ENCODE results near the gene APAF1. TPM values are rescaled to one million over a fixed set of nuclear protein-coding genes. Genes with fewer than 3 reads are reported as not detected.

APAF1 gene
- total RNA-seq, 1 donor from 2014 or later, result 13.9 TPM

DNA sequence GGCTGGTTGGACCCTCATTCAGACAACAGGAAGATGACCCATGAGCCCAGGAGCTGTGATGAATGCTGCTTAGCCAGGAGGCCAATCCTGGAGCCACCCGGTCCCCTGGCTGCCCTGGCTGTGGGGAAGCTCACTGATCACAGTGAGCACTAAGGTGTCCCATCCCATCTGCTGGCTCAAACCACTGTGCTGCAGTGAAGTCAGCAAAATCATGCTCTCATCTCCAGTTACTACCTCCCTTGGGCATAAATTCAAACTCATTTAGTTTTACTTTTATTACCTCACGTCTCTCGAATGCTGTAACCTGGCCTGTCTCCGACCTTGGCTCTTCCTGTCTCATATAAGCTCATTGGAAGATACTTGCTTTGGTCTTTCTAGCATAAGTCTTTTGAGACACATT lies 112.4 kb downstream of the APAF1 start:
- TF ChIP-seq, protein P1, sequence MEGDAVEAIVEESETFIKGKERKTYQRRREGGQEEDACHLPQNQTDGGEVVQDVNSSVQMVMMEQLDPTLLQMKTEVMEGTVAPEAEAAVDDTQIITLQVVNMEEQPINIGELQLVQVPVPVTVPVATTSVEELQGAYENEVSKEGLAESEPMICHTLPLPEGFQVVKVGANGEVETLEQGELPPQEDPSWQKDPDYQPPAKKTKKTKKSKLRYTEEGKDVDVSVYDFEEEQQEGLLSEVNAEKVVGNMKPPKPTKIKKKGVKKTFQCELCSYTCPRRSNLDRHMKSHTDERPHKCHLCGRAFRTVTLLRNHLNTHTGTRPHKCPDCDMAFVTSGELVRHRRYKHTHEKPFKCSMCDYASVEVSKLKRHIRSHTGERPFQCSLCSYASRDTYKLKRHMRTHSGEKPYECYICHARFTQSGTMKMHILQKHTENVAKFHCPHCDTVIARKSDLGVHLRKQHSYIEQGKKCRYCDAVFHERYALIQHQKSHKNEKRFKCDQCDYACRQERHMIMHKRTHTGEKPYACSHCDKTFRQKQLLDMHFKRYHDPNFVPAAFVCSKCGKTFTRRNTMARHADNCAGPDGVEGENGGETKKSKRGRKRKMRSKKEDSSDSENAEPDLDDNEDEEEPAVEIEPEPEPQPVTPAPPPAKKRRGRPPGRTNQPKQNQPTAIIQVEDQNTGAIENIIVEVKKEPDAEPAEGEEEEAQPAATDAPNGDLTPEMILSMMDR (conservative IDR thresholded peaks at IDR 0.05; ENCODE audit: low read depth, low read length), result no peak
- H3K4me3 ChIP-seq (ENCODE audit: low read depth, low read length), result no peak overlapping the region
- no peak for DNase-seq (ENCODE audit: low read depth)

DNA sequence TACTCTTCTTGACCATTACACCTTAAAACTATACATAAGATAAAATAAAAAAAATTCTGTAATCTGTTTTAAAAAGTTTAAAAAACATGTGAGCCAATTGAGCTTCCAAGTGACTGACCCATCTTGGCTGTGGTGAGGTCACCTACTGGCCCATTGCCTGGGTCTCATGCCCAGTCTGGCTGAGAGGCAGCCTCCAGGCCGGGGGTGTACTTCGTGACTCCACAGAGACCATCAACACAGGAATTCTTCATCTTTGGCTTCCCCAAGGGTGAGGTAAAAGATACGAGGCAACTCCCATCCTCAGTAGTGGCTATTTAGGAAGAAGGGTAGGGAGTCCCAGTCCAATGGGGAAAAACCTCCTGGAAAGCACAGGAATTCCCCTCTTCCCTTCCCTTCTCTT lies 113.2 kb downstream of the APAF1 start:
- TF ChIP-seq, protein P1 (conservative IDR thresholded peaks at IDR 0.05; ENCODE audit: low read depth, low read length), result no peak
- no peak for DNase-seq (ENCODE audit: low read depth)
- H3K4me3 ChIP-seq (ENCODE audit: low read depth, low read length), result no peak overlapping the region

DNA sequence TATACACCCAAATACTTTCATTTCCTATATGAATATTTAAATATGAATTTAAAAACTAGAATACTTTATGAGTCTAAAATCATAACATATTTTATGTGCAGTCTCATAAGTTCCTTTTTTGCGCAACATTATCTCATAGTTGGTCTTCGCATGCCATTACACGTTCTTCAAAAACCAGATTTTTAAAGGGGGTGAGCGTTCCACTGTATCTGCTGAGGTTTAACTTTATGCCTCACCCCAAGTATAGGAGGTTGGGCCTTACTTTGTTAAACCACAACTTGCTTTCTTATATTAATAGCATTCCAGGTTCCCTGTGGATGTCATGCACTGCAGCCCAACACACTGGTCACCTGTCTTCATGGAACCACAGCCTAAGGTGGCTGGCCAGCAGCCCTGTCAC lies 118.6 kb downstream of the APAF1 start:
- H3K4me3 ChIP-seq (ENCODE audit: low read depth, low read length), result no peak overlapping the region
- TF ChIP-seq, protein P1 (conservative IDR thresholded peaks at IDR 0.05; ENCODE audit: low read depth, low read length), result no peak
- DNase-seq (ENCODE audit: low read depth), result no peak

DNA sequence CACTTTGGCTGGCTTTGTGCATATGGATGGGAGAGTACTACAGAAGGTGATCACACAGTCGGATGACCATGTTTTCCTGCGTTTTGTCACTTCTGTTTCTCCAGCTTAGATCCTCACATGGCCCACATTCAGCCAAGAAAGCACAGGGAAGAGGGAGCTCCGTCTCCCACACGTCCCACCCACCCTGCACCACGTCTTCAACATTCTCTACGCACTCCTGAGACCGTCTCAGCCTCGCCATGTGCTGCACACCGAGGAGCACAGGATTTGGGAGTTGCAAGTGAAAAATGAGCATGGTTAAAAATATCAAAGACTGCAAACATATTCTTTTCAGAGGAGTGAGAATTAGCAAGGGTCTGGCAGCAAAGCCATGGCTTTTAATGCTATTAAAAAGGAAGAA lies 122.2 kb downstream of the APAF1 start:
- DNase-seq (ENCODE audit: low read depth), result no peak
- TF ChIP-seq, protein P1 (conservative IDR thresholded peaks at IDR 0.05; ENCODE audit: low read depth, low read length), result no peak
- no peak overlapping the region for H3K4me3 ChIP-seq (ENCODE audit: low read depth, low read length)

DNA sequence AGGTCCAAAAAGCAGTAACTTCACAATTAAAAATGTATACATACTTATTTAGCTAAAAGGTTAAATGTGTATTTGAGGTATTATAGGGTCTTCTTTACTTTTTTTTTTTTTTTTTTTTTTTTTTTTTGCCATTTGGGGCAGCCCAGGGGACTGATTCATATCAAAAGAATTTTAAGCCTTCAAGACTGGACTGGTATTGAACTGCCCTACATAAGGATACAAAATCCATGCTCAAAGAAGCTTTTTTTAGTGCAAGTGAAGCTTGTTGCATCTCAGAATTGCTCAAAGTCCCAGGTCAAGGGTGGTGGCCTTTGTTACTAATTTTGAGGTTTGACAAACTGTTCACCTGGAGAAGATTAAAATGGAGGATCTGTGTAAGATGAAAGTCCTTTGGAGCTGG lies 124.0 kb downstream of the APAF1 start:
- TF ChIP-seq, protein P1 (conservative IDR thresholded peaks at IDR 0.05; ENCODE audit: low read depth, low read length), result no peak
- H3K4me3 ChIP-seq (ENCODE audit: low read depth, low read length), result no peak overlapping the region
- DNase-seq (ENCODE audit: low read depth), result no peak

DNA sequence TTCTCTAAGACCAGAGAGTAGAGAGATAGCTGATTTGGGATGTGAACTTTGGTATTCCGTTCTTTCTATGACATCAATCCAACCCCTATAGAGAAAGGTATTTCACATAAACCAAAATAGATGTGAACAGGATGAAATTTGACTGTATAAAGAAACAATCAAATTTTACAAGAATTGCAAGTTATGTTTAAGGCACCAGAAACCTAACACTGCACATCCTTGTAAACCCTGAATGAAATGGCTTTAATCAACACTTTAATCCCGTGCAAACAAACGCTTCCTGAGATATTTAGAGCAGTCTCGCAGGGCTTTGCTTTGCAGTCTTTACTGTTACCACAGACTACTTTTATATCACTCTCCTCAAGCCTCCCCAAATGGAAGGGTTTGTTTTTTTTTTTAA lies 125.1 kb downstream of the APAF1 start:
- H3K4me3 ChIP-seq (ENCODE audit: low read depth, low read length), result no peak overlapping the region
- DNase-seq (ENCODE audit: low read depth), result no peak
- TF ChIP-seq, protein P1 (conservative IDR thresholded peaks at IDR 0.05; ENCODE audit: low read depth, low read length), result no peak

DNA sequence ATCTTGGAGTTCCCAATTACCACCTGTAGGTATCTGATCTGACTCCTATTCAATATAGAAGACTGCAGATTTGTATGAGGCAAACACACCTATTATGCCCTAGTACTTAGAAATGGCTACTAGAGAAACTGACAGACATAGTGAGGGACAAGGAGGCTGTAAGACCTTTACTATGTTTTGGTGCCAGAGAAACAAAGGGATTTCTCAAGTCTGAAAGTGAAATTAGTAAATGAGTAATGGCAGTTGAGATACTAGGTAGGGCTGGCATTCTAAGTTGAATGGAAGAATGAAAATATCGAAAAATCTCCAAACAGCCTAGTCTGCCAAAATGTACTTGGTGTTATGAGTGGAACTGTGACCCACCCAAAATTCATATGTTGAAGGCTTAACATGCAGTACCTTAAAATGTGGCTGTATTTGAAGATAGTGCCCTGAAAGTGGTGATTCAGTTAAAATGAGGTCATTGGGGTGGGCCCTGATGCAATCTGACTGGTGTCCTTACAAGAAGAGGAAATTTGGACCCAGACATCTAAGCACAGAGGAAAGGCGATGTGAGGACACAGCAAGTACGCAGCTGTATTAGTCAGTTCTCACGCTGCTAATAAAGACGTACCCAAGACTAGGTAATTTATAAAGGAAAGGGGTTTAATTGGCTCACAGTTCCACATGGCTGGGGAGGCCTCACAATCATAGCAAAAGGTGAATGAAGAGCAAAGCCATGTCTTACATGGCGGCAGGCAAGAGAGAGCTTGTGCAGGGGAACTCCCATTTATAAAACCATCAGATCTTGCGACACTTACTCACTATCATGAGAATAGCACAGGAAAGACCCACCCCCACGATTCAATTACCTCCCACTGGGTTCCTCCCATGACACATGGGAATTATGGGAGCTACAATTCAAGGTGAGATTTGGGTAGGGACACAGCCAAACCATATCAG lies 127.0 kb downstream of the APAF1 start:
- no peak for DNase-seq (ENCODE audit: low read depth)
- no peak overlapping the region for H3K4me3 ChIP-seq (ENCODE audit: low read depth, low read length)
- TF ChIP-seq, protein P1 (conservative IDR thresholded peaks at IDR 0.05; ENCODE audit: low read depth, low read length), result no peak

Data from epithelial cell of proximal tubule (primary cell).